HG03439 (cell line): ENCODE results near the gene ATG14.
"Not testable (repeated sequence)": the region's sequence is repeated elsewhere in the genome, so short reads cannot be mapped to it uniquely, and the experiment has no call there.

Source experiments
- ATAC-seq: cut with Tn5 transposase; IDR thresholded peaks from one replicate; pipeline ENCODE4 v1.9.1; 2021; ENCODE audit warnings: mild to moderate bottlenecking, moderate library complexity; ENCODE audit not compliant: unreplicated experiment

The ATG14 gene

GRCh38 chr14:55388160-55388559, 23.5 kb downstream of the ATG14 start:
- no peak for ATAC-seq

GRCh38 chr14:55387121-55387520, 24.5 kb downstream of the ATG14 start:
- ATAC-seq: no peak

DNA sequence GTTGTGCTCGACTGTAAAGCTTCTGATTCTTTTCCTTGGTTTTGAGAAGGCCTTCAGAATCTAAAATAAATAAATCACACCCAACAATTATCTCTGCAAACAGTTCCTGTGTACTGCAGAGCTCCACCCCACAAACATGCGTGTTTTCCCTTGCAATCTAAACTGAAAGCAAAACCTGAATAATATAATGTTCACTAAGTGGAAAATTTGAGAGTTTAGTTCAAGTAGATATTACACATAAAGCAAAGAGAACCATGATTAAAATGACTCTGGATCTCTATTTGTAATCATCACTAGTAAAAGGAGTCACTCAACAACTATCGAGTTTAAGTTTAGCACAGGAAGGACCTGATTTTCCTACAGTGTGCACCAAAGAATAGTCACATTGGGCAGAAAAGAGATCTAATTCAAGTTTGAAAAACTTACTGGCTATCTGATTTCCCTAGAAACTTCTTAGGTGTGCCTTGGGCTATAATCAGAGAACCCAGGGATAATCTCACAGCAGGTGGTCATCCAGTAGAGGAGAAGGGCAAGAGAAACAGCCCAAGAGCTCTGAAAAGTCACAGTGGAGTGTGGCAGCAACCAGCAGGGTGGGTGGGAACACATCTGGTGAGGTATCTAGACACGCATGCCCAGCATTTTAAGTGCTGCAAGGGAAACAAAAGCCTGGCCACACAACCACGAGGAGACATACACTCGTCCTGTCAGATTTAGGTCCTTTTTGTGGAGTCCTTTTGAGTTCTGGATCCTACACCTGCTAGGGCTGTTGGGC, 25.4 kb downstream of the ATG14 start:
- no peak for ATAC-seq

DNA sequence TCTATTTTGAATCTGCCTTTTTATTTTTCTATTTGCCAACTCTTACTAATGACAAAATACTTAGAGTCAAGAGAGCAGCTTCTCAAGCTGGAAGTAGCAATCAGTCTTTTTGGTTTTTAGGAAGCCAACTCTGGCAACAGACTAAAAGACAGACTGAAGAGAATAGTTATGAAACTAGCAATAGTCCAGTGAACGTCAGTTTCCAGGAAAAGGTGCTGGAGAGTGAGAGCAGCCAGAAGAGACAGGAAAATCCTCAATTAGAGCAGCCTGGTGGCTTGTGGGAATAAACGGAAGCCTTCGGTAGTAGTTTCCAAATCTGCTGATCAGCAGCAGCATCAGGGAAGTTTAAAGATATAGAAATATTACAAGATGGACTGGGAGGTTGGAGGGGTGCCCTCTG, 27.1 kb downstream of the ATG14 start:
- no peak for ATAC-seq

- ATAC-seq: no peak
These were observed 28.0 kb downstream of the ATG14 start for GRCh38 chr14:55383541-55384140.

GRCh38 chr14:55383056-55383466, 28.6 kb downstream of the ATG14 start:
- ATAC-seq: not testable (repeated sequence)

- ATAC-seq: no peak
These were observed 29.1 kb downstream of the ATG14 start for GRCh38 chr14:55382483-55382882.

DNA sequence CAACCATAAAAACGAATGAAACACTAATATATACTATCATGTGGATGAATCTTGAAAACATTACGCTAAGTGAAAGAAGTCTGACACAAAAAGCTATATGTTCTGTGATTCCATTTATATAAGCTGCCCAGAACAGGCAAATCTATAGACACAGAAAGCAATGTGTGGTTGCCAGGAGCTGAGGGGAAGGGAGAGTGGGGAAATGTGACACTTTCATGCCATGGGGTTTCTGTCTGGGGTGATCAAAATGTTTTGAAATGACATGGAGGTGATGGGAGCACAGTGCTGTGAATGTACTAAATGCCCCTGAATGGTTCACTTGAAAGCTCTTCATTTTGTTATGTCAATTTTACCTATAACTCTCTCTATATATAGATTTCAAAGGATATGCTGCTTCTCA, 30.1 kb downstream of the ATG14 start:
- ATAC-seq: no peak

GRCh38 chr14:55381040-55381439, 30.6 kb downstream of the ATG14 start:
- no peak for ATAC-seq

DNA sequence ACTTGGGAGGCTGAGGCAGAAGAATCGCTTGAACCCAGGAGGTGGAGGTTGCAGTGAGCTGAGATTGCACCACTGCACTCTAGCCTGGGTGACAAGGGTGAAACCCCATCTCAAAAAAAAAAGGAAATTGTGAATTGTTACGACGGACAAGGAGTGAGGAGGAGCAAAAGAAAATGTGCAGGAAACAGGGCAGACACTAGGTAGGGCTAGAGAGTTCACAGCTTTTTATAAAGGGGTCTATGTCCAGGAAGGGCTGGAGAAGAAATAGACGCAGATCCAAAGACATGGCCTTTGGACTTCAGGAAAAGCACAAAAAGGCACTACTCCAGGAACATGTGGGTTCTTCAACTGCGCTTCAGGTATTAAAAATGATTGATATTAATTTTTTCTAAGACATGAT, 34.4 kb downstream of the ATG14 start:
- no peak for ATAC-seq

GRCh38 chr14:55374771-55375170, 36.9 kb downstream of the ATG14 start:
- ATAC-seq: no peak

- no peak for ATAC-seq
These were observed 37.6 kb downstream of the ATG14 start for GRCh38 chr14:55373784-55374705.

DNA sequence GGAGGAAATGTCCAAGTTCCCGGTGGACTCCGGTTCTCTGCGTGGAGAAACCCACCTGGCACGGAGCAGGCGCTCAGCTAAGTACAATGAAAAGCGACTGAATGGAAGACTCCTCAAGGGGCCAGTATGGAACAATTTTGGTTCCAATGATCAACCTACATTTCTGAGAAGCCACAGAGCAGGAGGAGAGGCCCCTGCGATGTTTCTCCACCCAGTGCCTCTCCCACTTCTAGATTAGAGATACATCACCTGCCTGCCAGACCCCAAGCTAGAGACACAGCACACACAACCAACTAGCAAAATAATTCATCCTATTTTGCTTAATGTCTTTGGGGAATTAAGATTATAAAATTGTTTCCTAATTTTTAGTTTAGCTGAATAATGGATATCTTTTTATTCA, 38.8 kb downstream of the ATG14 start:
- no peak for ATAC-seq

DNA sequence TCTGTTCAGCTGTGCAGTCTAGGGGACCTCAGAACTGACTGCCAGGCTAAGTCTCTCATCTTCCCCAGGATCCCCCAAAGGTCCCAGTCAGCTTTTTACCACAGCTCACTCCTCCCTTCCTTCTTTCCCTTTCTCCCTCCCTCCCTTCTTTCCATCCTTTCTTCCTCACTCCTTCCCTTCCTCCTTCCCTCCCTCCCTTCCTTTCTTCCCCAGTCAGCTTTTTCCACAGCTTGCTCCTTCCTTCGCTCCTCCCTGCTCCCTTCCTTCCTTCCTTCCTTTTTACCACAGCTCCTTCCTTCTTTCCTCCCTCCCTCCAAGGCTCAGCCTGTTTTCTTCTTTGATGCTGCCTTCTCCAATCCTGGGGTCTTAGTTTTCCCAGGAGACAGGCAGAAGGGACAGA, 39.2 kb downstream of the ATG14 start:
- ATAC-seq: no peak

DNA sequence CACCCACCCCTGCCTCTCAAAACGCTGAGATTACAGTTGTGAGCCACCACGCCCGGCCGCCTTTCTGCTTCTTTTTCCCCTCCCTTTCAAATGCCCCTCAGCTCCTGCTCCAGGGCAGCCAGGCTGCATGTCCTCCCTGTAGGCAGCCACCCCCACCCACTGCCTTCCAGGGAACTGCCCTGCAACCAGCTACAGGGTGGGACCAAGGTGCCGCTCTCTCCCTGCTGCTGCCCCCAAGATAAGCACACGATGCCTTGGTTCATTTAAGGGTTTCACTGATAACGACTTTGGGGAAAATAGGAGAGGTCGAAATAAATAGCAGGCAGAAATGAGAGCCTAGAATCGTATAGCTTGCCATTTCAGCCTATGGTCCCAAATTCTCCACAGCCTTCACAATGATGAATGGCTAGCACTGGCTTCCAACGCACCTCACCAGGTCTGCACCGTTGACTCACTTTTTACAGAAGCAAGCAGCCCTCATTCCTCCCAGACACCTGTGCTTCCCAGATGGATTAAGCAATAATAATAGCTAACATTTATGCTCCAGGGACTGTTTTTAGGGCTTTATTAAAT, 40.7 kb downstream of the ATG14 start:
- ATAC-seq: no peak

DNA sequence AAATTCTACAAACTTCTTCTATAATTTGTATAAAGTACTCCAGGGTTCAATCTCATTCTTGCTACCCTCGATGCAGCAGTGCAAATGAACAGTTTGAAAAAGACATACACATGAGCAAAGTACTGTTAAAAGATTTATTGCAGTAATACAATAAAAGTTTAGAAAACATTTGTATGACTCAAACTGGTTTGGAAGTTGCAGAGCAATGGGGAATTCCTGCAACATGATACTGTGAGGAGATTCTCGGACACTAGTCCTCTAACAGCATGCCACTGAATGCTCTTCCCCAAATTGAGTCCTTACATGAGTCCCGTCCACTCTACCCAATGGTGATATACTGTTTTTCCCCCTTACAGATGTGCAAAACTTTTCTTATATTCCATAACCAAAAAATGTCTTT, 45.4 kb downstream of the ATG14 start:
- ATAC-seq: no peak

DNA sequence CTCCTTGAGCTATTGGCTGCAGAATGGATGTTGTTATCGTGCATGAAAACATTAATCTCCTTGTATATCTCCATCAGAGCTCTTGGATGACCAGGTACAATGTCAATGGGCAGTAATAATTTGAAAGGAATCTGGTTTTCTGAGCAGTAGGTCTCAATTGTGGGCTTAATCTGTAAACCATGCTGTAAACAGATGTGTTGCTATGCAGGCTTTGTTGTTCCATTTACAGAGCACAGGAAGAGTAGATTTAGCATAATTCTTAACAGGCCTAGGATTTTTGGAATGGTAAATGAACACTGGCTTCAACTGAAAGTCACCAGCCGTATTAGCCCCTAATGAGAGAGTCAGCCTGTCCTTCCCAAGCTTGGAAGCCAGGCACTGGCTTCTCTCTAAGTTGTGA, 50.4 kb downstream of the ATG14 start:
- ATAC-seq: no peak

DNA sequence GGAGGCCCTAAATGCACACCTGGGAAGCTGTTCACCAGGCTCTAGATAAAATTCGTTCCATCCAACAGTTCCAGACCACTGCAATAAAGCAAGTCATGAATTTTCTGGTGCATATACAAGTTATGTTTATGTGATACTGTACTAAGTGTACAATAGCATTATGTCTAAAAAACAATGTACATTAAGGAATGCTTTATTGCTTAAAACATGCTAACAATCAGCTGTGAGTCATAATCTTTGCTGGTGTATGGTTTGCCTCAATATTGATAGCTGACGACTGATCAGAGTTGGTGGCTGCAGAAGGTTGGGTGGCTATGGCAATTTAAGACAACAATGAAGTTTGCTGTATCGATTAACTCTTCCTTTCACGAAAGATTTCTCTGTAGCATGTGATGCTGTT, 52.3 kb downstream of the ATG14 start:
- no peak for ATAC-seq

GRCh38 chr14:55356913-55357312, 54.7 kb downstream of the ATG14 start:
- ATAC-seq: no peak

- ATAC-seq: no peak
These were observed 55.7 kb downstream of the ATG14 start for GRCh38 chr14:55355922-55356321.

- ATAC-seq: no peak
These were observed 57.1 kb downstream of the ATG14 start for GRCh38 chr14:55354500-55354899.
